ENCODE data around the gene INAFM1.

DNA sequence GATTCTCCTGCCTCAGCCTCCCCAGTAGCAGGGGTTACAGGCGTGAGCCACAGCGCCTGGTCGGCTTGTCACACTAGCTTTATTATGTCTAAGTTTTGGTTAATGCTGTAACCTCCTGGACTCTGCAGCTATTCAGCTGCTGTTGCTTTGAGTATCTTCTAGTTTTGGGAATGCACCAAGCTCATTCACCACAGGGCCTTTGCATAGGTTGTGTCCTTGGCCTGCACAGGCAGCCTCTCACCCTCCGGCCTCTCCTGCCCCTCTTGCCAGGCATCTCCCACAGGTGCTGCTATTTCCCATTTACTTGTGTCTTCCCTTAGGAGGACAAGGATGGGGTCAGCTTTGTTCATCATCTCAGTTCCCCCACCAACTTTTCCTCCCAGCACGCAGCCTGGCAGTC lies 20.7 kb upstream of the INAFM1 start:
- TF ChIP-seq, protein P1, sequence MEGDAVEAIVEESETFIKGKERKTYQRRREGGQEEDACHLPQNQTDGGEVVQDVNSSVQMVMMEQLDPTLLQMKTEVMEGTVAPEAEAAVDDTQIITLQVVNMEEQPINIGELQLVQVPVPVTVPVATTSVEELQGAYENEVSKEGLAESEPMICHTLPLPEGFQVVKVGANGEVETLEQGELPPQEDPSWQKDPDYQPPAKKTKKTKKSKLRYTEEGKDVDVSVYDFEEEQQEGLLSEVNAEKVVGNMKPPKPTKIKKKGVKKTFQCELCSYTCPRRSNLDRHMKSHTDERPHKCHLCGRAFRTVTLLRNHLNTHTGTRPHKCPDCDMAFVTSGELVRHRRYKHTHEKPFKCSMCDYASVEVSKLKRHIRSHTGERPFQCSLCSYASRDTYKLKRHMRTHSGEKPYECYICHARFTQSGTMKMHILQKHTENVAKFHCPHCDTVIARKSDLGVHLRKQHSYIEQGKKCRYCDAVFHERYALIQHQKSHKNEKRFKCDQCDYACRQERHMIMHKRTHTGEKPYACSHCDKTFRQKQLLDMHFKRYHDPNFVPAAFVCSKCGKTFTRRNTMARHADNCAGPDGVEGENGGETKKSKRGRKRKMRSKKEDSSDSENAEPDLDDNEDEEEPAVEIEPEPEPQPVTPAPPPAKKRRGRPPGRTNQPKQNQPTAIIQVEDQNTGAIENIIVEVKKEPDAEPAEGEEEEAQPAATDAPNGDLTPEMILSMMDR (IDR thresholded peaks at IDR 0.05), result no peak
- no peak for TF ChIP-seq POLR2AphosphoS5 (IDR thresholded peaks at IDR 0.05)

All from stomach (tissue), 4 donors.